Keratinocyte (primary cell): Measurements from ENCODE around the gene NCKIPSD. TPM values are rescaled to one million over a fixed set of nuclear protein-coding genes. Genes with fewer than 3 reads are reported as not detected.

Experiments used
- DNase-seq: peaks from one replicate; pipeline ENCODE4 v3.0.0-alpha.2; 2011; ENCODE audit warnings: low read depth, missing footprints, low spot score
- FAIRE-seq: peaks from 2 replicates; lab custom pipeline; 2011; peaks lifted over from hg19 to GRCh38; lab: Jason Lieb, UNC
- H2AFZ ChIP-seq: 2 replicates; pipeline ENCODE4 v1.6.0; 2012; ENCODE audit warnings: low read length, control low read depth, inconsistent platforms; ENCODE audit not compliant: control insufficient read depth
- H3K27ac ChIP-seq: 2 replicates; pipeline ENCODE4 v1.5.1; 2011; ENCODE audit warnings: low read length; ENCODE audit not compliant: control insufficient read depth, insufficient read depth
- H3K27me3 ChIP-seq: 3 replicates; pipeline ENCODE4 v1.6.0; 2011; ENCODE audit warnings: low read length; ENCODE audit not compliant: control insufficient read depth, insufficient read depth; ENCODE audit errors: extremely low read depth
- H3K36me3 ChIP-seq, 2 experiments: 2 replicates in 1 of 2; 3 replicates in 1 of 2; pipeline ENCODE4 v1.5.1; 2011; ENCODE audit warnings: low read length in 2 of 2, mild to moderate bottlenecking in 1 of 2; ENCODE audit not compliant: control insufficient read depth in 2 of 2, insufficient read depth in 2 of 2; ENCODE audit errors: extremely low read depth in 1 of 2
- H3K4me1 ChIP-seq: 3 replicates; pipeline ENCODE4 v1.5.1; 2011; ENCODE audit warnings: low read length; ENCODE audit not compliant: control insufficient read depth, insufficient read depth; ENCODE audit errors: extremely low read depth
- H3K4me2 ChIP-seq: 3 replicates; pipeline ENCODE4 v1.6.0; 2011; ENCODE audit warnings: low read depth, low read length; ENCODE audit not compliant: control insufficient read depth, insufficient read depth; ENCODE audit errors: extremely low read depth
- H3K4me3 ChIP-seq, 3 experiments: fragments of 200-600 bp in 1 of 3; sonication (generic) in 1 of 3; 2 replicates in 2 of 3; 3 replicates in 1 of 3; pipeline ENCODE4 v1.5.1; 2011 to 2016; ENCODE audit warnings: low read length in 3 of 3, mild to moderate bottlenecking in 3 of 3, control low read depth in 2 of 3, inconsistent platforms in 1 of 3, low read depth in 1 of 3, mixed read lengths in 1 of 3, mixed run types in 1 of 3, moderate library complexity in 1 of 3; ENCODE audit not compliant: control insufficient read depth in 2 of 3, insufficient read depth in 2 of 3; ENCODE audit errors: extremely low read depth in 1 of 3
- H3K79me2 ChIP-seq: 2 replicates; pipeline ENCODE4 v1.6.0; 2012; ENCODE audit warnings: low read length; ENCODE audit not compliant: control insufficient read depth, insufficient read depth
- H3K9ac ChIP-seq: 3 replicates; pipeline ENCODE4 v1.6.0; 2011; ENCODE audit warnings: low read length; ENCODE audit not compliant: control insufficient read depth, insufficient read depth; ENCODE audit errors: extremely low read depth
- H3K9me1 ChIP-seq: 3 replicates; pipeline ENCODE4 v1.6.0; 2011; ENCODE audit warnings: low read length; ENCODE audit not compliant: control insufficient read depth, insufficient read depth; ENCODE audit errors: extremely low read depth
- H3K9me3 ChIP-seq: 2 replicates; pipeline ENCODE4 v1.5.1; 2012; ENCODE audit warnings: low read depth, low read length; ENCODE audit not compliant: control insufficient read depth
- H4K20me1 ChIP-seq: 3 replicates; pipeline ENCODE4 v1.6.0; 2011; ENCODE audit warnings: low read length; ENCODE audit not compliant: control insufficient read depth, insufficient read depth; ENCODE audit errors: extremely low read depth
- EZH2 ChIP-seq: IDR thresholded peaks from one replicate; pipeline ENCODE4 v1.6.1; 2012; ENCODE audit warnings: inconsistent platforms, mild to moderate bottlenecking, low read length, moderate library complexity
- dilution Hi-C: fragments of 300-500 bp; cut with MboI; formaldehyde crosslinking; loops from one replicate; pipeline ENCODE4 v1.7.0; 2020; ENCODE audit warnings: low sequenced_read_pairs; ENCODE audit not compliant: extremely low pct_ligation_motif_present
- polyA plus RNA-seq, 5 experiments: library from polyadenylated mRNA; depleted of rRNA in 3 of 5; stranded (reverse) in 3 of 5; stranded (forward) in 1 of 5; unstranded in 1 of 5; fragments of >200 nt; gene quantifications; 1 replicate in 1 of 5; 2 replicates in 3 of 5; 3 replicates in 1 of 5; pipeline versions ENCODE4 v1.2.1 to v1.2.3, GENCODE V29; 2011 to 2012; ENCODE audit warnings: missing spikeins in 2 of 5, low read depth in 1 of 5, low replicate concordance in 1 of 5
- TF ChIP-seq, protein P1 (sequence below), 3 experiments: IDR thresholded peaks in 1 of 3; conservative IDR thresholded peaks in 1 of 3; optimal IDR thresholded peaks in 1 of 3; 2 replicates in 2 of 3; 3 replicates in 1 of 3; pipeline versions ENCODE3 to v1.5.1; 2011; ENCODE audit warnings: low read length in 3 of 3, mild to moderate bottlenecking in 3 of 3, moderate library complexity in 2 of 3, control low read depth in 1 of 3, inconsistent platforms in 1 of 3; ENCODE audit not compliant: insufficient read depth in 2 of 3; ENCODE audit errors: extremely low read depth in 1 of 3

The NCKIPSD gene
- polyA plus RNA-seq, 1 donor (not counting 4 experiments of a cell fraction or from before 2014, with no cell fraction given), result 9.8 TPM

DNA sequence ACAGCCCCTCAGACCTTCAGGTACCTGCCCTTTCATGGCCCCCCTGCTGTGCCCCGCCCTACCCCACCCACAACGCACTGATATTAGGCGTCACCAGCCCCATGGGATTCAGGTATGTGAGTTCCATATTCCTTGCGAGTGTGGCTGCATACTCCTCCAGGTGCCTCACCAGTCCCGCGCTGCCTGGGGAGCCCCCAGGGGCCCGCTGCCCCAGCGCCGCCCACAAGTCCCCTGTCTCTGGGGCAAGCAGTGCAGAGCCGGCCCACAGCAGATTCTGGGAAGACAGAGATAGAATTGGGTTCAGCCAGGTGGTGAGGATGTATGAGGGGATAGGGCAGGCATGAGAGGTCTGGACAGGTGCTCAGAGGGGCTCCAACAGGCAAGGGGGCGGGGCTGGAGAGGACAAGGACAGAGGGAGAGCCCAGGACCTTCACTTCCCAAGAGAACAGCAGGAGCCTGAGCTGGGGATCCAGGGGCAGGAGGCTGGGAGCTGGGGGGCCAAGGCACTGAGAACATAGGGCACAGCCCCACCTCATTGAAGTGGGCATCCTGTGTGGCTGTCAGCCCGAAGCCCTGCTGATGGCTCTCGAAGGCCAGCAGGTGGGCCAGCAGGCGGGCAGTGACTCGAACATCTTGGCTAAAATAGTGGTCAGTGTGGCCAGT is 37.4 kb downstream of the NCKIPSD start:
- Histone ChIP-seq H3K4me2 (no peak overlapping the region), H3K9me3 (no peaks in the 10 kb centered on the region), H3K27me3 (peaks cover 4% of the 10 kb centered on the region), H3K4me3 (no peak overlapping the region), H2AFZ (no peak overlapping the region), H3K9me1 (no peaks in the 10 kb centered on the region), H3K9ac (no peak overlapping the region), H4K20me1 (no peaks in the 10 kb centered on the region), H3K4me1 (no peaks in the 10 kb centered on the region), H3K27ac (no peak overlapping the region), H3K79me2 (no peaks in the 10 kb centered on the region), H3K36me3 (no peaks in the 10 kb centered on the region)
- dilution Hi-C loops, result no loop called here
- no peak for FAIRE-seq
- DNase-seq, result no peak
- TF ChIP-seq, protein P1, sequence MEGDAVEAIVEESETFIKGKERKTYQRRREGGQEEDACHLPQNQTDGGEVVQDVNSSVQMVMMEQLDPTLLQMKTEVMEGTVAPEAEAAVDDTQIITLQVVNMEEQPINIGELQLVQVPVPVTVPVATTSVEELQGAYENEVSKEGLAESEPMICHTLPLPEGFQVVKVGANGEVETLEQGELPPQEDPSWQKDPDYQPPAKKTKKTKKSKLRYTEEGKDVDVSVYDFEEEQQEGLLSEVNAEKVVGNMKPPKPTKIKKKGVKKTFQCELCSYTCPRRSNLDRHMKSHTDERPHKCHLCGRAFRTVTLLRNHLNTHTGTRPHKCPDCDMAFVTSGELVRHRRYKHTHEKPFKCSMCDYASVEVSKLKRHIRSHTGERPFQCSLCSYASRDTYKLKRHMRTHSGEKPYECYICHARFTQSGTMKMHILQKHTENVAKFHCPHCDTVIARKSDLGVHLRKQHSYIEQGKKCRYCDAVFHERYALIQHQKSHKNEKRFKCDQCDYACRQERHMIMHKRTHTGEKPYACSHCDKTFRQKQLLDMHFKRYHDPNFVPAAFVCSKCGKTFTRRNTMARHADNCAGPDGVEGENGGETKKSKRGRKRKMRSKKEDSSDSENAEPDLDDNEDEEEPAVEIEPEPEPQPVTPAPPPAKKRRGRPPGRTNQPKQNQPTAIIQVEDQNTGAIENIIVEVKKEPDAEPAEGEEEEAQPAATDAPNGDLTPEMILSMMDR (optimal IDR thresholded peaks at IDR 0.05 in 1 of 3, IDR thresholded peaks at IDR 0.05 in 1 of 3, conservative IDR thresholded peaks at IDR 0.05 in 1 of 3; ENCODE audit: extremely low read depth in 1 of 3, insufficient read depth in 2 of 3, low read length in 3 of 3), result no peak
- TF ChIP-seq EZH2, result no peak

DNA sequence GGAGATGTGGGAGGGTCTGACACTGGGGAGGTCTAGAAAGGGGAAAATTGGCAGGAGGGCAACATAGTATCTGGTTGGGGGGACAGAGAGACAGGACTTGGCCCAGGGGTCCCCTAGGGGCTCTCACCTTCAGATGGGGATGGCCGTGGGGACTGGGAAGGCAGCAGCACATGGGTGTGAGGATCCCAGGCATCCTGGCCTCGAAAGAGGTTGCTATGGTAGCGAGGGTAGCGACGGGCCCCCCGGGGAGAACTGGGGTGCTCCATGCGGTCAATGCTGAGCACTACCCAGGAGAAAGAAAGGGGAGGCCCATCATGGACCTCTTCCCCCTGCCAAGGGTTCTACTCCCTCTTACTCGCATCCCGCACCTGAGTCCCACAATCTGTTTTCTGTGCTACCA is 38.0 kb downstream of the NCKIPSD start:
- dilution Hi-C loops, result no loop called here

More for the DNA sequence above, 38.0 kb downstream of the NCKIPSD start:
- H2AFZ ChIP-seq, result no peak overlapping the region
- no peak overlapping the region for H3K9ac ChIP-seq
- H4K20me1 ChIP-seq, result no peaks in the 10 kb centered on the region
- H3K27ac ChIP-seq, result no peak overlapping the region
- no peaks in the 10 kb centered on the region for H3K4me1 ChIP-seq
- no peak overlapping the region for H3K4me2 ChIP-seq
- no peak for DNase-seq
- no peak for FAIRE-seq
- no peaks in the 10 kb centered on the region for H3K79me2 ChIP-seq
- H3K4me3 ChIP-seq, result no peak overlapping the region
- H3K27me3 ChIP-seq, result peaks cover 4% of the 10 kb centered on the region
- TF ChIP-seq EZH2, result no peak
- TF ChIP-seq, protein P1 (optimal IDR thresholded peaks at IDR 0.05 in 1 of 3, IDR thresholded peaks at IDR 0.05 in 1 of 3, conservative IDR thresholded peaks at IDR 0.05 in 1 of 3; ENCODE audit: extremely low read depth in 1 of 3, insufficient read depth in 2 of 3, low read length in 3 of 3), result no peak
- no peaks in the 10 kb centered on the region for H3K9me1 ChIP-seq
- no peaks in the 10 kb centered on the region for H3K36me3 ChIP-seq
- no peaks in the 10 kb centered on the region for H3K9me3 ChIP-seq
